IPS-NIHi7 (cell line): ENCODE data around the gene RPS27L.
"Not testable (repeated sequence)": the region's sequence is repeated elsewhere in the genome, so short reads cannot be mapped to it uniquely, and the experiment has no call there.

Source experiments
- DNase-seq: peaks from one replicate; pipeline ENCODE4 v3.0.0; 2012; ENCODE audit warnings: mixed read lengths; ENCODE audit errors: extremely low spot score

RPS27L gene

DNA sequence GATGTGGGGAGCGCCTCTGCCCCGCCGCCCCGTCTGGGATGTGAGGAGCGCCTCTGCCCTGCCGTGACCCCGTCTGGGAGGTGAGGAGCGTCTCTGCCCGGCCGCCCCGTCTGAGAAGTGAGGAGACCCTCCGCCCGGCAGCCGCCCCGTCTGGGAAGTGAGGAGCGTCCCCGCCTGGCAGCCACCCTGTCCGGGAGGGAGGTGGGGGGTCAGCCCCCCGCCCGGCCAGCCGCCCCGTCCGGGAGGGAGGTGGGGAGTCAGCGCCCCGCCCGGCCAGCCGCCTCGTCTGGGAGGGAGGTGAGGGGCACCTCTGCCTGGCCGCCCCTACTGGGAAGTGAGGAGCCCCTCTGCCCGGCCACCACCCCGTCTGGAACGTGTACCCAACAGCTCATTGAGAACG lies 58.4 kb downstream of the RPS27L start:
- not testable (repeated sequence) for DNase-seq
